A549 (cell line): Measurements from ENCODE around the gene SUB1.

Experiments used
- CBX8 ChIP-seq: fragments of 200-600 bp; sonication (generic); IDR thresholded peaks from 2 replicates; pipeline ENCODE4 v1.6.1; 2016
- CTCF ChIP-seq: fragments of >200 bp; sonication (Bioruptor Twin); formaldehyde crosslinking; IDR thresholded peaks from 3 replicates; pipeline ENCODE4 v1.5.1; 2016
- NPAS2 ChIP-seq: fragments of 250-450 bp; sonication (Bioruptor Pico); IDR thresholded peaks from 2 replicates; pipeline ENCODE4 v1.8.0; 2022; ENCODE audit warnings: mild to moderate bottlenecking, moderate library complexity, borderline replicate concordance
- POLR2AphosphoS2 ChIP-seq: conservative IDR thresholded peaks from 2 replicates; pipeline ENCODE4 v1.6.1; 2012; ENCODE audit warnings: low read length, improper control_type of control experiment, inconsistent platforms

GRCh38 chr5:32581010-32581785 lies 4.2 kb upstream of the SUB1 start:
- TF ChIP-seq CTCF (no peak), POLR2AphosphoS2 (no peak), NPAS2 (CRISPR knock-in tag) (no peak), CBX8 (no peak)
